Peyer's patch (tissue), 4 donors: ENCODE data around the gene OR2T35.
"Not testable (repeated sequence)": the region's sequence is repeated elsewhere in the genome, so short reads cannot be mapped to it uniquely, and the experiment has no call there.

ENCODE experiments used
- POLR2A ChIP-seq, 2 donors: fragments of 450-650 bp; IDR thresholded peaks; one replicate each; pipeline ENCODE4 v1.5.1; 2017; ENCODE audit warnings: antibody characterized with exemption in 2 of 2, mild to moderate bottlenecking in 2 of 2, moderate library complexity in 2 of 2
- TF ChIP-seq, protein P1 (sequence below), 6 experiments: fragments of 450-650 bp in 4 of 6; fragments of 200-600 bp in 2 of 6; sonication (generic) in 1 of 6; IDR thresholded peaks; one replicate each; pipeline ENCODE4 v1.5.1; 2017 to 2019; ENCODE audit warnings: antibody characterized with exemption in 6 of 6, mild to moderate bottlenecking in 3 of 6, moderate library complexity in 1 of 6

DNA sequence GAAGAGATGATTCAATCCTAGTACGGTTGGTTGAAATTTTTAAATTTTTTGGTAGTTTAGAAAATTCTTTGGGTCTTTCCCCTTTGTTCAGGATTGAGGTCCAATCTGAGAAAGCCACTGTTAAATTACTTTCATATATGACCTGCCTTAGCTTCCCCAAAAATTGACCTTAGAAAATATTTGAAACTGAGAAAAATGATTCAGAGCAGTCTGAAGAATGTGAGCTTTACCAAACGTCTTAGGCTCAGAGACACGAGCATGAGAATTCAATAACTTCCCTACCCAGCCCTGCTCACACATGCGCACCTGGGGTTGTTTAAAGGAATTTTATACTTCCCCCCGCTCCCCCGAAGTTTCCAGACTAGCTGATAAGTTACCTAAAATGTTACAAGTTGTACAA, 11.7 kb upstream of the OR2T35 start:
- TF ChIP-seq, protein P1, sequence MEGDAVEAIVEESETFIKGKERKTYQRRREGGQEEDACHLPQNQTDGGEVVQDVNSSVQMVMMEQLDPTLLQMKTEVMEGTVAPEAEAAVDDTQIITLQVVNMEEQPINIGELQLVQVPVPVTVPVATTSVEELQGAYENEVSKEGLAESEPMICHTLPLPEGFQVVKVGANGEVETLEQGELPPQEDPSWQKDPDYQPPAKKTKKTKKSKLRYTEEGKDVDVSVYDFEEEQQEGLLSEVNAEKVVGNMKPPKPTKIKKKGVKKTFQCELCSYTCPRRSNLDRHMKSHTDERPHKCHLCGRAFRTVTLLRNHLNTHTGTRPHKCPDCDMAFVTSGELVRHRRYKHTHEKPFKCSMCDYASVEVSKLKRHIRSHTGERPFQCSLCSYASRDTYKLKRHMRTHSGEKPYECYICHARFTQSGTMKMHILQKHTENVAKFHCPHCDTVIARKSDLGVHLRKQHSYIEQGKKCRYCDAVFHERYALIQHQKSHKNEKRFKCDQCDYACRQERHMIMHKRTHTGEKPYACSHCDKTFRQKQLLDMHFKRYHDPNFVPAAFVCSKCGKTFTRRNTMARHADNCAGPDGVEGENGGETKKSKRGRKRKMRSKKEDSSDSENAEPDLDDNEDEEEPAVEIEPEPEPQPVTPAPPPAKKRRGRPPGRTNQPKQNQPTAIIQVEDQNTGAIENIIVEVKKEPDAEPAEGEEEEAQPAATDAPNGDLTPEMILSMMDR (IDR thresholded peaks at IDR 0.05): not testable (repeated sequence)
- TF ChIP-seq POLR2A (IDR thresholded peaks at IDR 0.05): not testable (repeated sequence)
